A673 (cell line): ENCODE results near the gene KCNJ18.
"Not testable (repeated sequence)": the region's sequence is repeated elsewhere in the genome, so short reads cannot be mapped to it uniquely, and the experiment has no call there.

Experiments
- CTCF ChIP-seq: fragments of 300-800, 200-600 bp; sonication (generic); conservative IDR thresholded peaks from 2 replicates; pipeline ENCODE4 v1.5.1; 2017; ENCODE audit warnings: low read depth, mild to moderate bottlenecking, antibody characterized with exemption, low read length, moderate library complexity, mixed read lengths
- EZH2 ChIP-seq: fragments of 200-600 bp; sonication (generic); IDR thresholded peaks from 2 replicates; pipeline ENCODE4 v1.6.1; 2017; ENCODE audit warnings: borderline replicate concordance, low read depth, mild to moderate bottlenecking, mixed read lengths, antibody characterized with exemption, low read length; ENCODE audit not compliant: poor library complexity, severe bottlenecking

GRCh38 chr17:21682130-21682529 lies 10.2 kb upstream of the KCNJ18 start:
- TF ChIP-seq EZH2, CTCF: not testable (repeated sequence)
